ENCODE data around the gene FBXO38.

Gene FBXO38

DNA sequence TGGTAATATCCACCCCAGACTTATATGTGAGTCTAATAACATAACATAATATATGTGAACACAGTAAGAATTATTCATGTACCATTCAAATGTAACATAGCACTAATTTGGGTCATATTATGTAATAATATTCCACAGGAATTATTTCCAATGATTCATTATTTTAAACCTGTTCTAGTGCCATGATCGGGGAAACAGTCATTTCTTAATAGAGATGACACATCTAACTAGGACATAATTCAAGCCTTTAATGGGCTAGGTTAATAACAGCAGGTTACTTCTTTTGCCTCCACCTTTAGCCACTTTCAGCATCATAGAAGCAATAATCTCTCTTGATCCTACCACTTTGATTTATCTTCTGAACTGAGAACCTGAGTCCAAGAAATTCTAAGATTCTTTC lies 36.1 kb upstream of the FBXO38 start:
- Histone ChIP-seq H3K4me2 (no peak overlapping the region), H3K9me3 (replicated peaks in 1 of 11) (peaks cover 0 to 13% (median 0%) of the 10 kb centered on the region in 11 experiments; a peak in 3 of 22 replicates), H3K4me3 (no peak overlapping the region), H3K27ac (no peak overlapping the region), H3K9ac (no peak overlapping the region), H3K27me3 (no peaks in the 10 kb centered on the region), H3K4me1 (peaks cover 0 to 13% (median 0%) of the 10 kb centered on the region in 10 experiments; a peak in 5 of 20 replicates), H3K36me3 (no peaks in the 10 kb centered on the region), H4K20me1 (no peaks in the 10 kb centered on the region)
- no peak for TF ChIP-seq Cebpa-rat (IDR thresholded peaks at IDR 0.05)

DNA sequence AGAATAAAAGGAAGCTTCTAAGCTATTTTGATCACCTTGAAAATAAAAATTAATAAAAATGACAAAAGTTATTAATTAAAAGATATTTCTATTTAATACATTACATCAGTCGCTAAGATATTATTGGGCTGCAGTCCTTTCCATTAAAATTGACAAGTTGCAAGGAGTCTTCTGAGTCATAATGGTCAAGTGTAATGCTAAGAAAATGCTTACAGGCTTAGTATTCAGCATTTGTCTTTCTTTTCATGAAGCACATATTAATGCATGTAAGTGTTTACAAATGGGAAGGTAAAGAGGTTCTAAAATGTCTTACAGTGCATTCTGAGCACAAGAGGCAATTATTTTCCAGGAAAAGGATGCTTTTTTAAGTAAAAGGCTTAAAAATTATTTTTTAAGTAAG lies 31.1 kb upstream of the FBXO38 start:
- H3K9ac ChIP-seq: no peak overlapping the region
- peaks cover 0 to 18% (median 0%) of the 10 kb centered on the region in 10 experiments; a peak in 6 of 20 replicates for H3K4me1 ChIP-seq
- H3K9me3 ChIP-seq (replicated peaks in 1 of 11): peaks cover 0 to 13% (median 0%) of the 10 kb centered on the region in 11 experiments; a peak in 3 of 22 replicates
- no peaks in the 10 kb centered on the region for H3K36me3 ChIP-seq
- no peak for TF ChIP-seq Cebpa-rat (IDR thresholded peaks at IDR 0.05)
- no peaks in the 10 kb centered on the region for H4K20me1 ChIP-seq
- H3K27me3 ChIP-seq: no peaks in the 10 kb centered on the region
- no peak overlapping the region for H3K27ac ChIP-seq
- H3K4me3 ChIP-seq: no peak overlapping the region
- no peak overlapping the region for H3K4me2 ChIP-seq

DNA sequence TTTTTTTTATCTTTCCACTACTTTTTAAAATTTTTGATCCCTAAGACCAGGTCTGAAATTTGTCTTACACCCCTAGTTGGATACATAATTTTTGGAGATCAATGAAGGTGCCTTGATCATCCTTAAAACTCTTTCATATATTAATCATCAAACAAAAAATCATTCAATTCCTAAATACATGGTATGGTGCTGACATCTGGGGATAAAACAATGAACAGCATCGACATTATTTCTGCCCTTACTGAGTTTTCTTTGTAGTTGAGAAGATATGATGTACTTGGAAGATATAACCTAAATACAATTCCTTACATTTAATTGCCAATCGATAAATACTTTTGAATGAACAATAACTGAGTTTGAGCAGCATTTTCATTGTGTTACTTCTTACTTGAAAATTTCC lies 30.1 kb upstream of the FBXO38 start:
- peaks cover 0 to 13% (median 0%) of the 10 kb centered on the region in 11 experiments; a peak in 3 of 22 replicates for H3K9me3 ChIP-seq (replicated peaks in 1 of 11)
- H3K27ac ChIP-seq: no peak overlapping the region
- no peaks in the 10 kb centered on the region for H4K20me1 ChIP-seq
- H3K9ac ChIP-seq: no peak overlapping the region
- peaks cover 0 to 18% (median 0%) of the 10 kb centered on the region in 10 experiments; a peak in 6 of 20 replicates for H3K4me1 ChIP-seq
- H3K27me3 ChIP-seq: no peaks in the 10 kb centered on the region
- H3K4me2 ChIP-seq: no peak overlapping the region
- no peak for TF ChIP-seq Cebpa-rat (IDR thresholded peaks at IDR 0.05)
- H3K36me3 ChIP-seq: no peaks in the 10 kb centered on the region
- no peak overlapping the region for H3K4me3 ChIP-seq

DNA sequence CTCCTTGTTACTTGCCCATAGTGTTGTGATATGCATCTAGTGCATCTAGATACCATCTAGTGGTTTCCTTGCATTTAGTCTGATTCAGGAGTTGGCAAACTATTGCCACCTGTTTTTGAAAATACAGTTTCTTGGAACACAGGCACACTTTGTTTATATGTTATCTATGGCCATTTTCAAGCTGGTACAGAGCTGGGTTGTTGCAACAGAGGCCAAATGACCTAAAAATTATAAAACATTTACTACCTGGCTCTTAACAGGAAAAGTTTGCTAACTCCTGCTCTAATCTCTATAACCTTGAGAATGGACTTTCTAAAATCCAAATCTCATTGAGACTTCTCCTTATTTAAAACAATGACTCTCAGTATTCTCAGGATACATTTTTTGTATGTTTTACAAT lies 19.4 kb upstream of the FBXO38 start:
- H4K20me1 ChIP-seq: no peaks in the 10 kb centered on the region
- H3K4me2 ChIP-seq: no peak overlapping the region
- H3K27me3 ChIP-seq: no peaks in the 10 kb centered on the region
- no peak for TF ChIP-seq Cebpa-rat (IDR thresholded peaks at IDR 0.05)
- no peaks in the 10 kb centered on the region for H3K4me1 ChIP-seq
- H3K9me3 ChIP-seq (replicated peaks in 1 of 11): peaks cover 12 to 24% (median 18%) of the 10 kb centered on the region in 11 experiments; a peak in 21 of 22 replicates
- H3K27ac ChIP-seq: no peak overlapping the region
- H3K9ac ChIP-seq: no peak overlapping the region
- no peaks in the 10 kb centered on the region for H3K36me3 ChIP-seq
- H3K4me3 ChIP-seq: no peak overlapping the region

DNA sequence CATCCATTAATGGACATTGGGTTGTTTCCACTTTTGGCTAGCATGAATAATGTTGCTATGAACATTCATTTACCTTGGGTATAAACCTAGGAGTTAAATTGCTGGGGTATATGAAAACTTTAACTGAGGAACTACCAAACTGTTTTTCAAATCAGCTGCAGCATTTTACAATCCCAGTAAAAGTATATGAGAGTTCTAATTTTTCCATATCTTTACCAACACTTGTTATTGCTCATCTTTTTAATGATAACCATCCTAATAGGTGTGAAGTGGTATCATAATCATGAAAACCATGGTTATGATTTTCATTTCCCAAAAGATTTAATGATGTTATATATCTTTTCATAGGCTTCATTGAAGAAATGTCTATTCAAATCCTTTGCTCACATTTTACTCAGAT lies 15.5 kb upstream of the FBXO38 start:
- Histone ChIP-seq H3K4me3 (no peak overlapping the region), H3K4me1 (peaks cover 0 to 15% (median 0%) of the 10 kb centered on the region in 10 experiments; a peak in 5 of 20 replicates), H3K27ac (no peak overlapping the region), H4K20me1 (no peaks in the 10 kb centered on the region), H3K9me3 (replicated peaks in 1 of 11) (peaks cover 12 to 28% (median 21%) of the 10 kb centered on the region in 11 experiments; a peak in 21 of 22 replicates), H3K36me3 (no peaks in the 10 kb centered on the region), H3K27me3 (no peaks in the 10 kb centered on the region), H3K9ac (no peak overlapping the region), H3K4me2 (no peak overlapping the region)
- TF ChIP-seq Cebpa-rat (IDR thresholded peaks at IDR 0.05): no peak

DNA sequence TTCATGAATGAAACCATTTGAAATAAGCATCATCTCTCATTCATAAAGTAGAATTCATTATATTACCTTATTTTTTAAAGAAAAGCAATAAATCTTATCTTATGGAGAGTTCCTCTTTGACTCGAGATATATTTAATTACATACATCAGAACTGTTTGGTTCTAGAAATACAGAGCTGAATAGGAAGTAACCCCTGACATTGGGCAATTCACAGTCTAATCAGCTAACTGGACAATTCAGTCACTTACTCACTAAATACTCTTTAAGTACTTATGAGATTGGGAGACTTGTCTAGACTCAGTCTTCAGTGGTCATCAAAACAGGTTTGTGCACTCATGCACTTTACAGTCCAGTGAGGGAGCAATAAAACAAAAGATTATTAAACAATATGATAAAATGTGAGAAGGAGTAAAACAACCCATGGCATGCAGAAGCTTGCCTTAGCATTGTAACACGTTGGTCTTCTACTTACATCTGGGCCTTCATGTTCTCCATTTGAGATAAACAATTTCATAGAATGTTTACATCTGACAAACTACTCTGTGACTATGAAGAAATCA lies 11.5 kb upstream of the FBXO38 start:
- H3K9me3 ChIP-seq (replicated peaks in 1 of 11): peaks cover 12 to 25% (median 21%) of the 10 kb centered on the region in 11 experiments; a peak in 21 of 22 replicates
- peaks cover 0 to 29% (median 0%) of the 10 kb centered on the region in 10 experiments; a peak in 5 of 20 replicates for H3K4me1 ChIP-seq
- no peaks in the 10 kb centered on the region for H4K20me1 ChIP-seq
- no peak overlapping the region for H3K9ac ChIP-seq
- peak overlapping the region in 1 of 11 experiments; percentile 5; a peak in 1 of 22 replicates for H3K27ac ChIP-seq
- no peak overlapping the region for H3K4me3 ChIP-seq
- H3K4me2 ChIP-seq: peak overlapping the region in 3 of 11 experiments; percentile 19 to 62 (median 23); a peak in 4 of 22 replicates
- TF ChIP-seq Cebpa-rat (IDR thresholded peaks at IDR 0.05): no peak
- H3K36me3 ChIP-seq: peaks cover 0 to 5% (median 0%) of the 10 kb centered on the region in 11 experiments; a peak in 3 of 22 replicates
- H3K27me3 ChIP-seq: no peaks in the 10 kb centered on the region

DNA sequence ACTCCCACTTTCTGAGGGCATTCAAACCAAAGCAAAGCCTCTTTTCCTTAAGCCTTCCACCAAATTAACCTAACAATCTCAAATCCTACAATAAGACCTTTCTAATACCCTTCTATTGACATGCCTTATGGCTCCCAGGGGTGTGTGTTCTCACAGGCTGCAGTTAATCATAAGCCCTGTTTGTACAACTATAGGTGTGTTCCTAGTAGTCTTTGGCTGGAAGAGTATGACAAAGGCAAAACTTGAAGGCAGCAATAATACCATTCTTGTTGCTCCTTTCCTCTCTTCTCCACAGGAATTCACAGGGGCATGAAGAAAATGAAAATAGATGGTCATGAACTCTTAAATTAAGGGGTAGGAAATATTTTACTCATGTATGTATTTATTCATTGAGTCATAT lies 10.9 kb upstream of the FBXO38 start:
- peaks cover 0 to 29% (median 0%) of the 10 kb centered on the region in 10 experiments; a peak in 5 of 20 replicates for H3K4me1 ChIP-seq
- no peak overlapping the region for H3K9ac ChIP-seq
- H3K27ac ChIP-seq: no peak overlapping the region; a peak in 1 of 22 replicates
- no peak overlapping the region for H3K4me3 ChIP-seq
- peak overlapping the region in 2 of 11 experiments; percentile 19 to 62; a peak in 3 of 22 replicates for H3K4me2 ChIP-seq
- H3K27me3 ChIP-seq: no peaks in the 10 kb centered on the region
- H3K9me3 ChIP-seq (replicated peaks in 1 of 11): peaks cover 8 to 24% (median 16%) of the 10 kb centered on the region in 11 experiments
- peaks cover 0 to 11% (median 0%) of the 10 kb centered on the region in 11 experiments; a peak in 7 of 22 replicates for H3K36me3 ChIP-seq
- H4K20me1 ChIP-seq: no peaks in the 10 kb centered on the region
- no peak for TF ChIP-seq Cebpa-rat (IDR thresholded peaks at IDR 0.05)

DNA sequence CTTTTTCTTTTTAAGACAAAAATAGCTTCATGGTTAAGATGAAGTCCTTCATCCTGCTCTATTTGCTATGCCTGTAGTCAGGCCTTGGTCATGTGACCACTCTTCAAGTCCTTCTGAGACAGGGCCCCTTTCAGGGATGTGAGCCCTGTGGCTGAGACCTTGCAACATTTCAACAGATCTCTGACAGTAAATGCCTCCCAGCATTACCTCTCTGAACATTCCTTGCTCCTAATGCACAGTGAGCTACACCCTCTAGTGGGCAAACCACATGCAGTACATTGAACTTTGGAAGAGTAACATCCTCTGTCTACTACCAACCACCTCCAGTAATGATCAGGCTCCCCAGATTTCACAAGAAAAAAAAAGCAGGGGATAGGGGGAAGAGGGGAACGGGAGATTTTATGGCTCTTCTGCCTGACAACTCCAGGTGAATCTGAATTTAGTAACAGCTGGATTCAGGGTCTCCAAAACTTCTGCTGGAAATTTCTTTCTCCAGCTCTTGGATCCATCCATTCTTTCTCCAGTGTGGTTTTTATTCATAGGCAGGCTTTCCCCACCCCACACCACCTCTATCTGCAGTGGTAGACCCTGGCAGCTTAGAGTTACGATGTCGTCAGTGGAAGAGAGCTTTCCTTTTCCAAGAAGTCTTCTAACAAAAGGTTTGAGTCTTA lies 8.9 kb upstream of the FBXO38 start:
- TF ChIP-seq Cebpa-rat (IDR thresholded peaks at IDR 0.05): no peak
- Histone ChIP-seq H3K9me3 (replicated peaks in 1 of 11) (peaks cover 11 to 25% (median 18%) of the 10 kb centered on the region in 11 experiments), H3K9ac (peak overlapping the region in 1 of 11 experiments; percentile 25; a peak in 2 of 22 replicates), H3K36me3 (peaks cover 0 to 22% (median 7%) of the 10 kb centered on the region in 11 experiments; a peak in 12 of 22 replicates), H3K27me3 (no peaks in the 10 kb centered on the region), H3K4me3 (no peak overlapping the region), H4K20me1 (no peaks in the 10 kb centered on the region), H3K4me2 (peak overlapping the region in 2 of 11 experiments; percentile 20 to 30; a peak in 2 of 22 replicates), H3K4me1 (peaks cover 0 to 35% (median 0%) of the 10 kb centered on the region in 10 experiments; a peak in 5 of 20 replicates), H3K27ac (no peak overlapping the region)

DNA sequence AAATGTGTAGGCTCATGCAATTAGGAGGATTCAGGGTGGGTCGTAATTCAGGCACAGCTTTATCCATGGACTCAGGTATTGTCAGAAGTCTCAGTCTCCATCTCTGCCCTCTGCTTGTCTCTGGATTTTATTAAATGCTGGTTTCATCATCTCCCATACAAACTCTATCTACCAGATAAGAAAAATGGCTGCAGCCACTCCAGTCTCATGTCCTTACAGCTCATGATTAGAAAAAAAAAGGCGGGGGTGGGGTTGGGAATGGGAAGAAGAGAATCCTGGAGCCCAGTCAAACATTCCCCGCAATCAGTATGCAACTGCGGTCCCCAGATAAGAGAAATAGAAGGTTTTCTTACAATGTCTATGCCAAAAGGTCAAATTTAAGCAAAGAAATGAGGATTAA lies 7.6 kb upstream of the FBXO38 start:
- no peak overlapping the region for H3K4me2 ChIP-seq
- H3K27me3 ChIP-seq: no peaks in the 10 kb centered on the region
- H3K36me3 ChIP-seq: peaks cover 0 to 22% (median 7%) of the 10 kb centered on the region in 11 experiments; a peak in 12 of 22 replicates
- no peaks in the 10 kb centered on the region for H4K20me1 ChIP-seq
- H3K9me3 ChIP-seq (replicated peaks in 1 of 11): peaks cover 11 to 25% (median 18%) of the 10 kb centered on the region in 11 experiments
- peaks cover 0 to 46% (median 0%) of the 10 kb centered on the region in 10 experiments; a peak in 5 of 20 replicates for H3K4me1 ChIP-seq
- H3K4me3 ChIP-seq: no peak overlapping the region
- TF ChIP-seq Cebpa-rat (IDR thresholded peaks at IDR 0.05): no peak
- no peak overlapping the region for H3K27ac ChIP-seq
- H3K9ac ChIP-seq: no peak overlapping the region

All from BLaER1 treated with 17β-estradiol and CSF1 and Interleukin-3, amounts not matched to agents 10 nM and 100 nM (cell line).